ENCODE measurements around the gene SLAMF8.
A peak's percentile ranks its signal among the peaks of the same experiment; 100 is the strongest.

The SLAMF8 gene

DNA sequence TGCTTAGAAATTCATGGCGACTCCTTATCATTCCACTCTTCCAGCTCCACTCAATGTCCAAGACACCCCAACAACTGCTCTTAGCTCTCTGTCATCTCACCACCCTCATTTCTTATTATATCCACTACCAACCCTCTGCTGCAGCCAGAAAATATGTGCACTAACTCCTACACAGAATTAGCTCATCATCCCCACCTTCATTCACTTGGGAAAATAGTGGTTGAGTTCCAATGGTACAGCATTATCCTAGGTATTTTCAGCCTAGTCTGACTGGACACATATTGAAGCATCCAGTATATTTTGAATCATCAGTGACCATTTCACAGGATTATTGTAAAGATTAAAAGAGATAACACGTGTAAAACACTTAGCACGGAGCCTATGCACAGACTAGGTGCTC is 52.5 kb downstream of the SLAMF8 start:
- TF ChIP-seq POLR2A (IDR thresholded peaks at IDR 0.05; ENCODE audit: low read length) (no peak), GATA1 (IDR thresholded peaks at IDR 0.05; ENCODE audit: low read depth, low read length) (no peak)
- no peak for DNase-seq

DNA sequence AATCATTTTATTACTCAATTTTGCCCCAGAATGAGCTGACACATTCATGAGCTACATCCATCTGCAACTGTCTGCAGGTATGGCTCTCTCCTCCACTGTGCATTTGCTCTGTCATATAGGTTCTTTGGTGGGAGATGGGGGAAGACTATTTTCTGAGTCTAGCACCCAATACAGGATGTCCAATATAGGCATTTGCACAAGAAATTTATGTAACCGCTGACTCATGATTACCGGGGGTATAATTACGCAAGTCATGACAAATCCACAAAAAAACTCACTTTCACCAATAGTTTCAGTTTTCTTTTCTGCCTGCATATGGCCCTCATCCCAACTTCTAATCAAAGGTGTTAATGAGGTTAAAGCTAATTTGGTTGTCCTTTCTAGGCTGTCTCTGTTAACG is 53.3 kb downstream of the SLAMF8 start:
- TF ChIP-seq POLR2A (IDR thresholded peaks at IDR 0.05; ENCODE audit: low read length) (no peak), GATA1 (IDR thresholded peaks at IDR 0.05; ENCODE audit: low read depth, low read length) (no peak)
- peak; percentile 60 to 82 for DNase-seq

DNA sequence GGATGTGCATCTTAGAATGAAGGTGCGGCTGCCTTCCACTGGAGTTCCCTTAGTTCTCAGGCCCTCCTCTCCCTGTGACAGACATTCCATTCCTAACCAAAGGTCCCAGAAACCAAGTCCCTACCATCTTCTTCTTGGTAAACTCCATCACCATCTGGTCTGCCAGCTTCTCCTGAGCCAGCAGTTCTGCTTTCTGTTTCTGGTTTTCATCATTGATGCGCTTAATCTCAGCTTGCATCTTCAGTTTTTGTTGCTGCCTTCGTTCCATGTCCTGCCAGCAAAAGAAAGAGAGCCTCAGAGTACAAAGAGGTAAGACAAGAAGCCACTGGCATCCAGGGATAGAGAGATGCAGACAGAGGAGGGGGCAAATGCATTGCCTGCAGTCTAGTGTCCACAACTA is 53.8 kb downstream of the SLAMF8 start:
- peak in 1 of 2 experiments; percentile 59 for DNase-seq
- TF ChIP-seq POLR2A (IDR thresholded peaks at IDR 0.05; ENCODE audit: low read length) (no peak), GATA1 (IDR thresholded peaks at IDR 0.05; ENCODE audit: low read depth, low read length) (no peak)

DNA sequence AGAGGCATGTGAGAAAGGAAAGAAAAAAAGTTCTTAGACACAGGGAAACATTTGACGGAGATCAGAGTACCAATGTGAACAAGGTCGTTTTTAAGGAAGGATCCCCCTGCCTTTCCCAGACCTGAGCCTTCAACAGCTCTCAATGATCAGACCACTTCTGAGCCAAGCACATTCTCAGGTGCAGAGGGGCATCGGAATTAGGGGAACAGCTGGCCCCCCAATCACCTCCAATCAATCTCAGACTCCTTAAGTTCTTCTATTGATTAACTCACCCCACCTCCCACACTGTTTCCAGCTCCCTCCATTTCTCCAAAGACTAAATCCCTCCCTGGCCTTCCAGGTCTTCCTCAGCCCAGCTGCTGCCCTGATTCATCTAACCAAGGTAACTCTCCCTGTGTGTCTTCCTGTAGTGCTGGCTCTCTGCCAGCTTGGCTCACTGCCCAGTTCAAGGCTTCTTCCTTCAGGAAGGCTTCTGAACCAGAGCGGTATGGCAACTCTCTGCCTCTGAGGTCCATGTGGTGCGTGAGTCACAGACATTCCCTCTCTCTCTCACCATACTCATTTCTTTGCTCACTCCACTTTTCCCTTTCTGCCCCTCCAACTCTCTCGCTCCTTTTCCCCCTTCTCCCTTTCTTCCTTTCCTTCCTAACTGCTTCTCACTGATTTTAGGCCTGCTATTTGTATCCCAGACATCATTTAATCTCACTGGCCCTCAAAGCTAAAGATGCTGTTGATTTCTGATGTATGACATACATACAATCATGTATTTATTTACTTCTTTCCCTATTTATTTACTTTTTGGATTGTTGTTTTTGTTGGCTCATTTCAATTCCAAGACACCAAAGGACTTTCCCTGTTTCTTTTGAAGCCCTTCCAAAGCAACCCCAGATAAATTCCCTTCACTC is 55.2 kb downstream of the SLAMF8 start:
- peak; percentile 20 to 69 for DNase-seq
- no peak for TF ChIP-seq GATA1 (IDR thresholded peaks at IDR 0.05; ENCODE audit: low read depth, low read length)
- TF ChIP-seq POLR2A (IDR thresholded peaks at IDR 0.05; ENCODE audit: low read length) = no peak

DNA sequence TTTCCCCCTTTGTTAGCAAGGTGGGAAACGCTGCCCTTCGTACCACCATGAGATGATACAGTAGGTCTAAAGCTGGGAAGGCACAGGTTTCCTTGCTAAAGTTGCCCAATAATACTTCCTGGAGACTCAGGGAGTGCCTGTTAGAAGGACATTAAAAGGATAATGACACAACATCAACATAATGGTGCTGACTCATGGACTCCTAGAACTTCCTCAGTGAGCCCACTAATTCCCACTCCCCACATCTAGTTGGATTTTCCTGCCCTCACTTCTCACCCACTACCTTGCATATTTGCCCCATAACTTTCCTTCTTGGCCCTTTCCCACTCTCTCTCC is 55.8 kb downstream of the SLAMF8 start:
- DNase-seq = no peak
- no peak for TF ChIP-seq POLR2A (IDR thresholded peaks at IDR 0.05; ENCODE audit: low read length)
- TF ChIP-seq GATA1 (IDR thresholded peaks at IDR 0.05; ENCODE audit: low read depth, low read length) = no peak

DNA sequence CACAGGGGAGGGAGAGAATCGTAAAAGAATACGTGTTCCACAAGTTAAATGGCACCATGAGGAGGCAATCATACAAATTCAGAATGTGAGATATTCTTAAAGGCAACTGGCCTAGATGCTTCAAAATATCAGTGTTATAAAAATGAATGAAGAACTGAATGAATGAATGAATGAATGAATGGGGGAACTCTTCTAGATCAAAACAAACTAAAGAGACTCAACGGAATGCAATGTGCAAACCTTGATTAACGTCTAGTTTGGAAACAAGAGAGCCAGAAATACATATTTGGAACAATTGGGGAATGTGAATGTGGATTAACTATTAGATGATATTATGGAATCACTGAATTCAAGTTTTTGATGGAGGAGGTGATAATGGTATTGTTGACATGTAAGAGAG is 56.5 kb downstream of the SLAMF8 start:
- no peak for TF ChIP-seq GATA1 (IDR thresholded peaks at IDR 0.05; ENCODE audit: low read depth, low read length)
- no peak for TF ChIP-seq POLR2A (IDR thresholded peaks at IDR 0.05; ENCODE audit: low read length)
- DNase-seq = no peak

GRCh38 chr1:159884296-159884695 is 57.6 kb downstream of the SLAMF8 start:
- TF ChIP-seq POLR2A (IDR thresholded peaks at IDR 0.05; ENCODE audit: low read length) (no peak), GATA1 (IDR thresholded peaks at IDR 0.05; ENCODE audit: low read depth, low read length) (no peak)

More at GRCh38 chr1:159884296-159884695, 57.6 kb downstream of the SLAMF8 start:
- no peak for DNase-seq

Data from erythroblast (primary cell).